ENCODE measurements around the gene LTBP2. TPM values are rescaled to one million over a fixed set of nuclear protein-coding genes. Genes with fewer than 3 reads are reported as not detected.

Gene LTBP2
- total RNA-seq, 1 donor from 2014 or later = 6.6 TPM

DNA sequence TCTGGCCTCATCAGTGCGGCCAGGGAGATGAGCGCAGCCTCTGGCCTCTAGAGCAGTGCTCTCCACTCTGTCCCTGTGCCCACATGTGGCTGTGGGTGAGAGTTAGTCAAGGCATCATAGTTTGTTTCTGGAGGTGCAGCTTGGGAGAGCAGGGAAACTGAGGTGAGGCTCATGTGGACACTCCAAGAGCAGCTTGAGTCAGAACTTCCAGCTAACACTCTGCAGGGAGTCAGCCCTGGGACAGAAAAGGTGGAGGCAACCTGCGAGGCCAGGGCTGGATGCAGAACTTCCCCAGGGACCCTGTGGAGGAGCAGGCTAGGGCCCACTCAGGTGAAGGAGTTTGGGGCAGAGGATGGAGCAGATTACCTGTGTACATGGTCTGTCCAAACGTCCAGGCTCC is 107.6 kb downstream of the LTBP2 start:
- DNase-seq (ENCODE audit: low read depth) = no peak
- H3K36me3 ChIP-seq (ENCODE audit: control insufficient read depth, insufficient read depth, low read length) = peaks cover 1% of the 10 kb centered on the region
- no peak overlapping the region for H3K4me3 ChIP-seq (ENCODE audit: low read depth, low read length)
- no peak for FAIRE-seq
- no peaks in the 10 kb centered on the region for H3K27me3 ChIP-seq (ENCODE audit: control insufficient read depth, insufficient read depth, low read length)
- no peak for TF ChIP-seq CTCF (IDR thresholded peaks at IDR 0.05; ENCODE audit: insufficient read depth, low read length, severe bottlenecking)

DNA sequence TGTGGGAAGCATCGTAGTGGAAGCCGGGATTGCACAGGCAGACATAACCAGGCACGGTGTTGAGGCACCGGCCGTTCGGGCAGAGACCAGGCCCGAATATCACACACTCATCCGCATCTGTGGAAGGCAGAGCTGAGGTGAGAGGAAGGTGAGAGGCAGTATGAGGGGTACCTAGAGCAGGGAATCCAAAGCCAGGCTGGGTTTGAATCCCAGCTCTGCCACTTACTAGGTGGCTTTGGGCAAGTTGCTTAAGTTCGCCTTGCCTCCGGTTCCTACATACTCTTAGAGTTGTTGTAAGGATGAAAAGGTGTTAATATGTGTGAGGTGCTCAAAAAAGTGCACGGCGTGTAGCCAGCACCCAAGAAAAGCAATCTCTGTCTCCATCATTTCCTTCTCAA is 108.1 kb downstream of the LTBP2 start:
- Histone ChIP-seq H3K27me3 (ENCODE audit: control insufficient read depth, insufficient read depth, low read length) (no peaks in the 10 kb centered on the region), H3K36me3 (ENCODE audit: control insufficient read depth, insufficient read depth, low read length) (peaks cover 1% of the 10 kb centered on the region), H3K4me3 (ENCODE audit: low read depth, low read length) (no peak overlapping the region)
- TF ChIP-seq CTCF (IDR thresholded peaks at IDR 0.05; ENCODE audit: insufficient read depth, low read length, severe bottlenecking) = no peak
- DNase-seq (ENCODE audit: low read depth) = no peak
- FAIRE-seq = no peak

- no peak for TF ChIP-seq CTCF (IDR thresholded peaks at IDR 0.05; ENCODE audit: insufficient read depth, low read length, severe bottlenecking)
- Histone ChIP-seq H3K27me3 (ENCODE audit: control insufficient read depth, insufficient read depth, low read length) (no peaks in the 10 kb centered on the region), H3K36me3 (ENCODE audit: control insufficient read depth, insufficient read depth, low read length) (peaks cover 1% of the 10 kb centered on the region), H3K4me3 (ENCODE audit: low read depth, low read length) (no peak overlapping the region)
- no peak for FAIRE-seq
- DNase-seq (ENCODE audit: low read depth) = no peak
These were observed 108.6 kb downstream of the LTBP2 start for GRCh38 chr14:74503291-74503937.

GRCh38 chr14:74502236-74503019 is 109.6 kb downstream of the LTBP2 start:
- no peak overlapping the region for H3K4me3 ChIP-seq (ENCODE audit: low read depth, low read length)
- no peaks in the 10 kb centered on the region for H3K27me3 ChIP-seq (ENCODE audit: control insufficient read depth, insufficient read depth, low read length)
- peaks cover 1% of the 10 kb centered on the region for H3K36me3 ChIP-seq (ENCODE audit: control insufficient read depth, insufficient read depth, low read length)
- FAIRE-seq (no peak), DNase-seq (ENCODE audit: low read depth) (peak; percentile 44)
- TF ChIP-seq CTCF (IDR thresholded peaks at IDR 0.05; ENCODE audit: insufficient read depth, low read length, severe bottlenecking) = peak; percentile 80

- H3K36me3 ChIP-seq (ENCODE audit: control insufficient read depth, insufficient read depth, low read length) = peaks cover 1% of the 10 kb centered on the region
- FAIRE-seq (no peak), DNase-seq (ENCODE audit: low read depth) (no peak)
- no peak for TF ChIP-seq CTCF (IDR thresholded peaks at IDR 0.05; ENCODE audit: insufficient read depth, low read length, severe bottlenecking)
- H3K4me3 ChIP-seq (ENCODE audit: low read depth, low read length) = no peak overlapping the region
- H3K27me3 ChIP-seq (ENCODE audit: control insufficient read depth, insufficient read depth, low read length) = no peaks in the 10 kb centered on the region
These were observed 110.3 kb downstream of the LTBP2 start for GRCh38 chr14:74501691-74502090.

All from bronchial epithelial cell (primary cell).